NCI-H526 treated with DMSO at 0.1 percent for 48 hours (cell line): ENCODE measurements around the gene STK17A.

Source experiments
- DNase-seq: peaks from one replicate; lab custom pipeline; 2025; lab: John Stamatoyannopoulos, UW

The STK17A gene

GRCh38 chr7:43582503-43583423, at the start of gene STK17A:
TSS of gene STK17A (plus strand) at chr7:43583108. CDS start at chr7:43583244, 136 bp downstream.
- DNase-seq = peak; percentile 84

GRCh38 chr7:43533801-43534479, 49.0 kb upstream of the STK17A start:
- no peak for DNase-seq

- DNase-seq = no peak
These were observed 47.9 kb upstream of the STK17A start for GRCh38 chr7:43535031-43535451.

- DNase-seq = no peak
These were observed 46.9 kb upstream of the STK17A start for GRCh38 chr7:43535810-43536585.

- no peak for DNase-seq
These were observed 46.1 kb upstream of the STK17A start for GRCh38 chr7:43536773-43537172.

- no peak for DNase-seq
These were observed 45.0 kb upstream of the STK17A start for GRCh38 chr7:43537765-43538403.

- no peak for DNase-seq
These were observed 44.5 kb upstream of the STK17A start for GRCh38 chr7:43538404-43538771.

- no peak for DNase-seq
These were observed 42.4 kb upstream of the STK17A start for GRCh38 chr7:43540471-43540870.

- DNase-seq = no peak
These were observed 40.2 kb upstream of the STK17A start for GRCh38 chr7:43542716-43543115.

- no peak for DNase-seq
These were observed 36.7 kb upstream of the STK17A start for GRCh38 chr7:43546231-43546630.

- DNase-seq = no peak
These were observed 32.5 kb upstream of the STK17A start for GRCh38 chr7:43550427-43550826.

GRCh38 chr7:43552122-43552521, 30.8 kb upstream of the STK17A start:
- DNase-seq = no peak

GRCh38 chr7:43553999-43554398, 28.9 kb upstream of the STK17A start:
- DNase-seq = no peak

GRCh38 chr7:43554423-43554822, 28.5 kb upstream of the STK17A start:
- no peak for DNase-seq

GRCh38 chr7:43557831-43558495, 24.9 kb upstream of the STK17A start:
- DNase-seq = no peak

- no peak for DNase-seq
These were observed 23.6 kb upstream of the STK17A start for GRCh38 chr7:43559171-43559945.

- no peak for DNase-seq
These were observed 23.0 kb upstream of the STK17A start for GRCh38 chr7:43559946-43560335.

- no peak for DNase-seq
These were observed 22.1 kb upstream of the STK17A start for GRCh38 chr7:43560742-43561330.

GRCh38 chr7:43562383-43562782, 20.5 kb upstream of the STK17A start:
- no peak for DNase-seq

- DNase-seq = no peak
These were observed 17.1 kb upstream of the STK17A start for GRCh38 chr7:43565786-43566185.
